GM06990 (cell line): Measurements from ENCODE around the gene LIPT2.
A peak's percentile ranks its signal among the peaks of the same experiment; 100 is the strongest.

Experiments used
- DNase-seq: peaks from one replicate; pipeline ENCODE4 v3.0.0-alpha.2; 2011; ENCODE audit not compliant: insufficient read length; ENCODE audit errors: extremely low read depth
- H3K27me3 ChIP-seq: replicated peaks from 2 replicates; pipeline ENCODE4 v1.6.0; 2011; ENCODE audit warnings: low read length; ENCODE audit not compliant: control insufficient read depth, insufficient read depth
- H3K36me3 ChIP-seq: 2 replicates; pipeline ENCODE4 v1.5.1; 2011; ENCODE audit warnings: low read length; ENCODE audit not compliant: control insufficient read depth, insufficient read depth
- H3K4me3 ChIP-seq: replicated peaks from 2 replicates; pipeline ENCODE4 v1.5.1; 2011; ENCODE audit warnings: low read depth, mild to moderate bottlenecking, control low read depth, low read length
- CTCF ChIP-seq: IDR thresholded peaks from 2 replicates; pipeline ENCODE4 v1.5.1; 2011; ENCODE audit warnings: low read length, control low read depth, mild to moderate bottlenecking, inconsistent platforms; ENCODE audit not compliant: insufficient read depth, poor library complexity, severe bottlenecking

LIPT2 gene

GRCh38 chr11:74507582-74507981 is 14.1 kb upstream of the LIPT2 start:
- no peak for TF ChIP-seq CTCF
- Histone ChIP-seq H3K4me3 (no peak overlapping the region), H3K36me3 (no peaks in the 10 kb centered on the region), H3K27me3 (no peaks in the 10 kb centered on the region)
- no peak for DNase-seq

GRCh38 chr11:74506823-74507222 is 13.3 kb upstream of the LIPT2 start:
- no peak for DNase-seq
- Histone ChIP-seq H3K36me3 (no peaks in the 10 kb centered on the region), H3K4me3 (no peak overlapping the region), H3K27me3 (no peaks in the 10 kb centered on the region)
- no peak for TF ChIP-seq CTCF

GRCh38 chr11:74505911-74506310 is 12.4 kb upstream of the LIPT2 start:
- Histone ChIP-seq H3K4me3 (no peak overlapping the region), H3K36me3 (no peaks in the 10 kb centered on the region), H3K27me3 (no peaks in the 10 kb centered on the region)
- no peak for DNase-seq
- no peak for TF ChIP-seq CTCF

GRCh38 chr11:74504100-74504691 is 10.7 kb upstream of the LIPT2 start:
- no peak for DNase-seq
- H3K36me3 ChIP-seq: no peaks in the 10 kb centered on the region
- H3K27me3 ChIP-seq: no peaks in the 10 kb centered on the region
- H3K4me3 ChIP-seq: no peak overlapping the region
- TF ChIP-seq CTCF: no peak

GRCh38 chr11:74494916-74495315 is 1.4 kb upstream of the LIPT2 start:
- H3K4me3 ChIP-seq: no peak overlapping the region
- H3K36me3 ChIP-seq: no peaks in the 10 kb centered on the region
- no peaks in the 10 kb centered on the region for H3K27me3 ChIP-seq
- no peak for TF ChIP-seq CTCF
- DNase-seq: no peak

GRCh38 chr11:74493791-74494630 is 487 bp upstream of the LIPT2 start:
- H3K27me3 ChIP-seq: no peaks in the 10 kb centered on the region
- no peak for TF ChIP-seq CTCF

More at GRCh38 chr11:74493791-74494630, 487 bp upstream of the LIPT2 start:
- no peak for DNase-seq
- Histone ChIP-seq H3K4me3 (peak overlapping the region; percentile 79), H3K36me3 (no peaks in the 10 kb centered on the region)
